Lower leg skin (tissue), 3 donors: ENCODE results near the gene NCKAP5L.

ENCODE experiments used
- CTCF ChIP-seq, 3 donors: fragments of 450-650 bp; IDR thresholded peaks; one replicate each; pipeline ENCODE4 v1.5.1; 2016; ENCODE audit warnings: antibody characterized with exemption in 3 of 3, mild to moderate bottlenecking in 3 of 3, moderate library complexity in 2 of 3
- POLR2A ChIP-seq, 2 donors: fragments of 450-650 bp; IDR thresholded peaks; one replicate each; pipeline ENCODE4 v1.6.1; 2016 to 2017; ENCODE audit warnings: antibody characterized with exemption in 2 of 2, mild to moderate bottlenecking in 1 of 2, moderate library complexity in 1 of 2

DNA sequence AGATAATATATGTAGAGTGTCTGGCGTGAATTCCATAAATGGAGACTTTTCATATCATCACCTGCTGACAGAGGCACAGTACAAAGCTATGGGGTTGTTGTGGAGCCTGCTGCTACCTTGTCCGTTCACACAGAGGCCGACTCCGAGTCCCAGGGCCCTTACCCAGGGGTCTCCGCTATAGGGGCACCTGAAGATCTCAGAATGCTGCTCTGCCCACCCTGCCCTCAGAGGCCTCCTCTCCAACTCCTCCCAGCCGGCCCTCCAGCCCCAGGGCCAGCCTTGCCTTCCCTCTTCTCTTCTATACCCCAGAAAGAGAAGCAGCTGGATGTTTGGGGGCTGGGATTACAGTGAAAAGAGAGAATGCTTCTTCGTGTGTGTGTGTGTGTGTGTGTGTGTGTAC is 21.3 kb downstream of the NCKAP5L start:
- no peak for TF ChIP-seq CTCF (IDR thresholded peaks at IDR 0.05)
- TF ChIP-seq POLR2A (IDR thresholded peaks at IDR 0.05) = no peak
